ENCODE results near the gene MICAL1.

MICAL1 gene

DNA sequence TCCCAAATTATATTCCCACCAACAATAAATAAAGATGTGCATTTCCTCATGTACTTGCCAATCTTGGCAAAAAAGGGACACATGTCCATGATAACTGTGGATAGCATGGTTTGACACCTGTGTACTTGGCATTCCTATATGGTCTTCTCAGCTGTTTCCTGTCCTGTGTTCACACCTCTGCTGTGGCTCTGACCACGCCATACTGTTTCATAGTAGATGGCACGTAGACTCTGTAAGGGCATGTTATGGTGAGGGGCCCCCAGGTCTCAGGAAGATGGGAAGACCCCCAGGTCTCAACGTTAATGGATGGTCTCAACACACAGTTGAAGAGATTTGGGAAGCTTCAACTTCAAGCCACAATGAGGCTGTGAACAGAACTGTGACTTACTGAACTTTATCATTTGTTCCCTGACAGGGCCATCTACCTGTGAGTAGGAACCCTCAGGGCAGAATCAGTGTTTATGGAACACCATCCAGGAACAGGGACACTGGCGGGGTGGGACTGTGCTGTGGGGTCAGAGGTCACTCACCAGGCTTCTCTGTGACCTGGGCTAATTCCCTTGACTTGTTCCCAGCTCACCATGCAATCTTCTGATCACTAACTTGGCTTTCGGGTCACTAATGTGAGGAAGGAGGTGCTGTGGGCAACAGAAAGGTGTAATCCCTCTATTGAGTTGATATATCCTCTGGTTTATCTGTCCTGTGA is 15.7 kb upstream of the MICAL1 start (continued):
- no peak for TF ChIP-seq ZNF610 (tag by site-specific recombination; IDR thresholded peaks at IDR 0.05; ENCODE audit: borderline replicate concordance)
- TF ChIP-seq ZNF175 (tag by site-specific recombination; IDR thresholded peaks at IDR 0.05), result no peak
- TF ChIP-seq ZNF169 (tag by site-specific recombination; IDR thresholded peaks at IDR 0.05), result no peak
- TF ChIP-seq, protein P1, sequence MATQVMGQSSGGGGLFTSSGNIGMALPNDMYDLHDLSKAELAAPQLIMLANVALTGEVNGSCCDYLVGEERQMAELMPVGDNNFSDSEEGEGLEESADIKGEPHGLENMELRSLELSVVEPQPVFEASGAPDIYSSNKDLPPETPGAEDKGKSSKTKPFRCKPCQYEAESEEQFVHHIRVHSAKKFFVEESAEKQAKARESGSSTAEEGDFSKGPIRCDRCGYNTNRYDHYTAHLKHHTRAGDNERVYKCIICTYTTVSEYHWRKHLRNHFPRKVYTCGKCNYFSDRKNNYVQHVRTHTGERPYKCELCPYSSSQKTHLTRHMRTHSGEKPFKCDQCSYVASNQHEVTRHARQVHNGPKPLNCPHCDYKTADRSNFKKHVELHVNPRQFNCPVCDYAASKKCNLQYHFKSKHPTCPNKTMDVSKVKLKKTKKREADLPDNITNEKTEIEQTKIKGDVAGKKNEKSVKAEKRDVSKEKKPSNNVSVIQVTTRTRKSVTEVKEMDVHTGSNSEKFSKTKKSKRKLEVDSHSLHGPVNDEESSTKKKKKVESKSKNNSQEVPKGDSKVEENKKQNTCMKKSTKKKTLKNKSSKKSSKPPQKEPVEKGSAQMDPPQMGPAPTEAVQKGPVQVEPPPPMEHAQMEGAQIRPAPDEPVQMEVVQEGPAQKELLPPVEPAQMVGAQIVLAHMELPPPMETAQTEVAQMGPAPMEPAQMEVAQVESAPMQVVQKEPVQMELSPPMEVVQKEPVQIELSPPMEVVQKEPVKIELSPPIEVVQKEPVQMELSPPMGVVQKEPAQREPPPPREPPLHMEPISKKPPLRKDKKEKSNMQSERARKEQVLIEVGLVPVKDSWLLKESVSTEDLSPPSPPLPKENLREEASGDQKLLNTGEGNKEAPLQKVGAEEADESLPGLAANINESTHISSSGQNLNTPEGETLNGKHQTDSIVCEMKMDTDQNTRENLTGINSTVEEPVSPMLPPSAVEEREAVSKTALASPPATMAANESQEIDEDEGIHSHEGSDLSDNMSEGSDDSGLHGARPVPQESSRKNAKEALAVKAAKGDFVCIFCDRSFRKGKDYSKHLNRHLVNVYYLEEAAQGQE (tag by site-specific recombination; IDR thresholded peaks at IDR 0.05), result no peak
- no peak for TF ChIP-seq REPIN1 (tag by site-specific recombination; IDR thresholded peaks at IDR 0.05; ENCODE audit: low read depth)
- no peak for TF ChIP-seq ZEB2 (tag by site-specific recombination; IDR thresholded peaks at IDR 0.05)
- TF ChIP-seq ZNF785 (tag by site-specific recombination; IDR thresholded peaks at IDR 0.05), result no peak
- no peak for TF ChIP-seq ZFHX2 (tag by site-specific recombination; conservative IDR thresholded peaks at IDR 0.05)
- no peak for TF ChIP-seq ZNF600 (tag by site-specific recombination; IDR thresholded peaks at IDR 0.05)
- TF ChIP-seq ZNF324 (tag by site-specific recombination; IDR thresholded peaks at IDR 0.05), result no peak
- no peak for TF ChIP-seq ZBTB48 (tag by site-specific recombination; IDR thresholded peaks at IDR 0.05)

GRCh38 chr6:109469591-109470189 is 14.1 kb upstream of the MICAL1 start:
- Histone ChIP-seq H3K4me3 (ENCODE audit: low read depth, low read length) (no peak overlapping the region), H3K36me3 (ENCODE audit: control insufficient read depth in 2 of 2, insufficient read depth in 1 of 2, low read length in 2 of 2) (peaks cover 49 to 99% of the 10 kb centered on the region in 2 experiments), H3K27ac (ENCODE audit: extremely low read depth, low read depth, low read length) (no peak overlapping the region), H3K4me1 (ENCODE audit: control insufficient read depth, insufficient read depth, low read length) (no peaks in the 10 kb centered on the region), H3K9me3 (ENCODE audit: control insufficient read depth, insufficient read depth, low read depth, low read length) (no peaks in the 10 kb centered on the region)
- CTCF ChIA-PET, result interaction anchor here (0.7 to 1.0 kb wide), 2 partner anchors 86 to 282 kb away, joined by 3 to 4 read pairs; no protein-coding TSS in a partner anchor
- POLR2A ChIA-PET, result interaction anchor here (1.0 to 1.3 kb wide), 2 partner anchors 9 to 11 kb away, joined by 3 to 4 read pairs; no protein-coding TSS in a partner anchor
- TF ChIP-seq REPIN1 (tag by site-specific recombination; IDR thresholded peaks at IDR 0.05; ENCODE audit: low read depth) (no peak), SCRT2 (tag by site-specific recombination; IDR thresholded peaks at IDR 0.05) (peak; percentile 81), SCRT1 (tag by site-specific recombination; IDR thresholded peaks at IDR 0.05; ENCODE audit: borderline replicate concordance) (peak; percentile 52; the same call in 1 of the 2 replicates)

GRCh38 chr6:109467696-109468095 is 12.1 kb upstream of the MICAL1 start:
- CTCF ChIA-PET, result no interaction called here

More at GRCh38 chr6:109467696-109468095, 12.1 kb upstream of the MICAL1 start:
- POLR2A ChIA-PET, result no interaction called here
- Histone ChIP-seq H3K4me3 (ENCODE audit: low read depth, low read length) (no peak overlapping the region), H3K27ac (ENCODE audit: extremely low read depth, low read depth, low read length) (no peak overlapping the region), H3K36me3 (ENCODE audit: control insufficient read depth in 2 of 2, insufficient read depth in 1 of 2, low read length in 2 of 2) (peaks cover 48 to 100% of the 10 kb centered on the region in 2 experiments), H3K4me1 (ENCODE audit: control insufficient read depth, insufficient read depth, low read length) (no peaks in the 10 kb centered on the region), H3K9me3 (ENCODE audit: control insufficient read depth, insufficient read depth, low read depth, low read length) (no peaks in the 10 kb centered on the region)
- TF ChIP-seq ZNF530 (tag by site-specific recombination; IDR thresholded peaks at IDR 0.05; ENCODE audit: low read depth), result no peak
- no peak for TF ChIP-seq ZNF423 (tag by site-specific recombination; IDR thresholded peaks at IDR 0.05)
- TF ChIP-seq ZNF626 (tag by site-specific recombination; IDR thresholded peaks at IDR 0.05), result no peak
- no peak for TF ChIP-seq SP2 (tag by site-specific recombination; IDR thresholded peaks at IDR 0.05)
- no peak for TF ChIP-seq ZNF132 (tag by site-specific recombination; IDR thresholded peaks at IDR 0.05; ENCODE audit: borderline replicate concordance)
- no peak for TF ChIP-seq ZNF777 (tag by site-specific recombination; IDR thresholded peaks at IDR 0.05; ENCODE audit: borderline replicate concordance)
- TF ChIP-seq ZNF585B (tag by site-specific recombination; IDR thresholded peaks at IDR 0.05), result no peak
- TF ChIP-seq, protein P2, sequence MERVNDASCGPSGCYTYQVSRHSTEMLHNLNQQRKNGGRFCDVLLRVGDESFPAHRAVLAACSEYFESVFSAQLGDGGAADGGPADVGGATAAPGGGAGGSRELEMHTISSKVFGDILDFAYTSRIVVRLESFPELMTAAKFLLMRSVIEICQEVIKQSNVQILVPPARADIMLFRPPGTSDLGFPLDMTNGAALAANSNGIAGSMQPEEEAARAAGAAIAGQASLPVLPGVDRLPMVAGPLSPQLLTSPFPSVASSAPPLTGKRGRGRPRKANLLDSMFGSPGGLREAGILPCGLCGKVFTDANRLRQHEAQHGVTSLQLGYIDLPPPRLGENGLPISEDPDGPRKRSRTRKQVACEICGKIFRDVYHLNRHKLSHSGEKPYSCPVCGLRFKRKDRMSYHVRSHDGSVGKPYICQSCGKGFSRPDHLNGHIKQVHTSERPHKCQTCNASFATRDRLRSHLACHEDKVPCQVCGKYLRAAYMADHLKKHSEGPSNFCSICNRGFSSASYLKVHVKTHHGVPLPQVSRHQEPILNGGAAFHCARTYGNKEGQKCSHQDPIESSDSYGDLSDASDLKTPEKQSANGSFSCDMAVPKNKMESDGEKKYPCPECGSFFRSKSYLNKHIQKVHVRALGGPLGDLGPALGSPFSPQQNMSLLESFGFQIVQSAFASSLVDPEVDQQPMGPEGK (tag by site-specific recombination; IDR thresholded peaks at IDR 0.05), result no peak
- no peak for TF ChIP-seq ZNF501 (tag by site-specific recombination; IDR thresholded peaks at IDR 0.05)
- no peak for TF ChIP-seq SCRT2 (tag by site-specific recombination; IDR thresholded peaks at IDR 0.05)
- TF ChIP-seq ZNF654 (tag by site-specific recombination; IDR thresholded peaks at IDR 0.05; ENCODE audit: low read depth), result no peak
- TF ChIP-seq, protein P3, sequence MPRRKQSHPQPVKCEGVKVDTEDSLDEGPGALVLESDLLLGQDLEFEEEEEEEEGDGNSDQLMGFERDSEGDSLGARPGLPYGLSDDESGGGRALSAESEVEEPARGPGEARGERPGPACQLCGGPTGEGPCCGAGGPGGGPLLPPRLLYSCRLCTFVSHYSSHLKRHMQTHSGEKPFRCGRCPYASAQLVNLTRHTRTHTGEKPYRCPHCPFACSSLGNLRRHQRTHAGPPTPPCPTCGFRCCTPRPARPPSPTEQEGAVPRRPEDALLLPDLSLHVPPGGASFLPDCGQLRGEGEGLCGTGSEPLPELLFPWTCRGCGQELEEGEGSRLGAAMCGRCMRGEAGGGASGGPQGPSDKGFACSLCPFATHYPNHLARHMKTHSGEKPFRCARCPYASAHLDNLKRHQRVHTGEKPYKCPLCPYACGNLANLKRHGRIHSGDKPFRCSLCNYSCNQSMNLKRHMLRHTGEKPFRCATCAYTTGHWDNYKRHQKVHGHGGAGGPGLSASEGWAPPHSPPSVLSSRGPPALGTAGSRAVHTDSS (tag by site-specific recombination; IDR thresholded peaks at IDR 0.05), result no peak
- no peak for TF ChIP-seq ZNF24 (tag by site-specific recombination; IDR thresholded peaks at IDR 0.05)
